RWPE2 (cell line): Measurements from ENCODE around the gene ECSIT.

Experiments used
- ATAC-seq: fragments of 200-7000 bp; cut with Tn5 transposase; 3 replicates; pipeline ENCODE4 v1.9.1; 2021; ENCODE audit warnings: low read depth
- DNase-seq: peaks from one replicate; pipeline ENCODE4 v3.0.0-alpha.2; 2020; ENCODE audit warnings: low spot score
- H3K27ac ChIP-seq: fragments of 450-650 bp; 2 replicates; pipeline ENCODE4 v1.5.1; 2017; ENCODE audit warnings: mild to moderate bottlenecking; ENCODE audit not compliant: poor library complexity, severe bottlenecking
- H3K27me3 ChIP-seq: fragments of 250-450 bp; sonication (Bioruptor Pico); 2 replicates; pipeline ENCODE4 v1.5.1; 2021; ENCODE audit warnings: mild to moderate bottlenecking, moderate library complexity; ENCODE audit not compliant: insufficient read depth, poor library complexity, severe bottlenecking
- H3K36me3 ChIP-seq: fragments of 250-450 bp; sonication (Bioruptor Pico); 2 replicates; pipeline ENCODE4 v1.5.1; 2020; ENCODE audit warnings: low read depth, mild to moderate bottlenecking, moderate library complexity
- H3K4me1 ChIP-seq: fragments of 250-450 bp; sonication (Bioruptor Pico); 2 replicates; pipeline ENCODE4 v1.5.1; 2021; ENCODE audit warnings: mild to moderate bottlenecking, moderate library complexity; ENCODE audit not compliant: insufficient read depth, poor library complexity, severe bottlenecking
- H3K4me3 ChIP-seq: fragments of 250-450 bp; sonication (Bioruptor Pico); 2 replicates; pipeline ENCODE4 v1.5.1; 2021; ENCODE audit warnings: mild to moderate bottlenecking, moderate library complexity; ENCODE audit not compliant: severe bottlenecking
- H3K9me3 ChIP-seq: fragments of 250-450 bp; sonication (Bioruptor Pico); 2 replicates; pipeline ENCODE4 v1.5.1; 2021; ENCODE audit warnings: mild to moderate bottlenecking, moderate library complexity; ENCODE audit not compliant: severe bottlenecking
- CTCF ChIP-seq: fragments of 450-650 bp; IDR thresholded peaks from one replicate; pipeline ENCODE4 v1.5.1; 2017; ENCODE audit warnings: mild to moderate bottlenecking, moderate library complexity; ENCODE audit not compliant: poor library complexity, severe bottlenecking

ECSIT gene

GRCh38 chr19:11552666-11553372 lies 23.9 kb upstream of the ECSIT start:
- TF ChIP-seq CTCF: no peak
- Histone ChIP-seq H3K36me3 (peaks cover 15% of the 10 kb centered on the region), H3K27ac (no peak overlapping the region), H3K9me3 (no peaks in the 10 kb centered on the region), H3K27me3 (no peaks in the 10 kb centered on the region), H3K4me1 (no peaks in the 10 kb centered on the region), H3K4me3 (no peak overlapping the region)
- DNase-seq: no peak
- ATAC-seq: no peak

- DNase-seq (no peak), ATAC-seq (peak; percentile 33; the same call in 2 of the 3 replicates)
- Histone ChIP-seq H3K27ac (no peak overlapping the region), H3K36me3 (peaks cover 15% of the 10 kb centered on the region), H3K27me3 (no peaks in the 10 kb centered on the region), H3K4me1 (no peaks in the 10 kb centered on the region), H3K4me3 (no peak overlapping the region), H3K9me3 (no peaks in the 10 kb centered on the region)
- peak; percentile 16 for TF ChIP-seq CTCF
These were observed 22.8 kb upstream of the ECSIT start for GRCh38 chr19:11551603-11552235.

- H3K4me1 ChIP-seq: no peaks in the 10 kb centered on the region
- no peaks in the 10 kb centered on the region for H3K9me3 ChIP-seq
- no peak overlapping the region for H3K27ac ChIP-seq
- H3K4me3 ChIP-seq: no peak overlapping the region
- no peak for TF ChIP-seq CTCF
- peaks cover 15% of the 10 kb centered on the region for H3K36me3 ChIP-seq
- ATAC-seq (no peak), DNase-seq (no peak)
- H3K27me3 ChIP-seq: no peaks in the 10 kb centered on the region
These were observed 21.3 kb upstream of the ECSIT start for GRCh38 chr19:11550265-11550664.

GRCh38 chr19:11549386-11549953 lies 20.5 kb upstream of the ECSIT start:
- DNase-seq: no peak
- Histone ChIP-seq H3K4me3 (no peak overlapping the region), H3K27ac (no peak overlapping the region), H3K9me3 (no peaks in the 10 kb centered on the region), H3K4me1 (no peaks in the 10 kb centered on the region), H3K27me3 (no peaks in the 10 kb centered on the region), H3K36me3 (peaks cover 15% of the 10 kb centered on the region)
- 0 out of 3 replicates have a peak, but pooled peaks have one; percentile 5 for ATAC-seq
- no peak for TF ChIP-seq CTCF
